Measurements from ENCODE around the gene OBP2A.
"Not testable (repeated sequence)": the region's sequence is repeated elsewhere in the genome, so short reads cannot be mapped to it uniquely, and the experiment has no call there.

OBP2A gene, protein sequence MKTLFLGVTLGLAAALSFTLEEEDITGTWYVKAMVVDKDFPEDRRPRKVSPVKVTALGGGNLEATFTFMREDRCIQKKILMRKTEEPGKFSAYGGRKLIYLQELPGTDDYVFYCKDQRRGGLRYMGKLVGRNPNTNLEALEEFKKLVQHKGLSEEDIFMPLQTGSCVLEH

GRCh38 chr9:135545646-135546176 lies at the start of gene OBP2A:
Gene OBP2A, plus strand, starts transcription at chr9:135546126. Its CDS starts 55 bp downstream, at chr9:135546181.
- not testable (repeated sequence) for H3K4me3 ChIP-seq (replicated peaks in 1 of 2; ENCODE audit: low read depth in 2 of 2, low read length in 2 of 2); DNase-seq (ENCODE audit: low read depth in 2 of 2)

DNA sequence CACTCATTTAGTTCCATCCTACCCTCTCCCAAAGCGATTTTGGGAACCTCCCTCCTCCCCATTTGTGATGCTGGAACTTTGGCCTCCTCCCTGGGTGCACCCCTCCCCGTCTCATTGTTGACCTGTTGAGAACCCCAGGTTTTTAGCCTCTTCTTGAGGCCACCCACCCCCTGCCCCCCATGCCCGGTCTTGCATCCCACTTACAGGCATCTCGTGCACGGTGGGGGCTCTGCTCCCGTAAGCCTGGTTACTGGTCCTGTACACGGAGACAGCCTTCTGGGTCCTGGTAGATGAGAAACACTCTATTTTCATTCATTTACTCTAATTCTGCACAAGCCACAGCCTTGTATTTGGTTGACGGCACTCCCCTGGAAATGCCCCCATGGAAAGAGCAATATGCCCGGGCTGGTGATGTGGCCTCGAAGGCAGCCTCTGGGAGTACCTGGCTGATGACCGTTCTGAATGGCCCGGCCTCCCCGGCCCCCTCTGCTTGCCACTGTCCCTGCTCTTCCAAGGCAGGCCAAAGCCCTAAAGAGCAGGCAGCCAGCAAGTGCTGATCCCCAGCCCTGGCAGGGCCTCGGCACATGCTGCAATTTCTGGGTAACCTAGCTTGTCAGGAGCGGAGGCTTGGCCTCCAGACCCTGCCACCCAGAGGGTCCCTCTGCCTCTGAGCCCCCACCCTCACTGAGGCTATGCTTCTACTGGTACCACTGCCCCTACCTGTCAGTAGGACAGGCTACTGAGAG lies 47.4 kb upstream of the OBP2A start:
- DNase-seq (ENCODE audit: low read depth in 2 of 2): no peak
- TF ChIP-seq CTCF (IDR thresholded peaks at IDR 0.05; ENCODE audit: low read depth, low read length): no peak
- no peak overlapping the region for H3K4me3 ChIP-seq (replicated peaks in 1 of 2; ENCODE audit: low read depth in 2 of 2, low read length in 2 of 2)

DNA sequence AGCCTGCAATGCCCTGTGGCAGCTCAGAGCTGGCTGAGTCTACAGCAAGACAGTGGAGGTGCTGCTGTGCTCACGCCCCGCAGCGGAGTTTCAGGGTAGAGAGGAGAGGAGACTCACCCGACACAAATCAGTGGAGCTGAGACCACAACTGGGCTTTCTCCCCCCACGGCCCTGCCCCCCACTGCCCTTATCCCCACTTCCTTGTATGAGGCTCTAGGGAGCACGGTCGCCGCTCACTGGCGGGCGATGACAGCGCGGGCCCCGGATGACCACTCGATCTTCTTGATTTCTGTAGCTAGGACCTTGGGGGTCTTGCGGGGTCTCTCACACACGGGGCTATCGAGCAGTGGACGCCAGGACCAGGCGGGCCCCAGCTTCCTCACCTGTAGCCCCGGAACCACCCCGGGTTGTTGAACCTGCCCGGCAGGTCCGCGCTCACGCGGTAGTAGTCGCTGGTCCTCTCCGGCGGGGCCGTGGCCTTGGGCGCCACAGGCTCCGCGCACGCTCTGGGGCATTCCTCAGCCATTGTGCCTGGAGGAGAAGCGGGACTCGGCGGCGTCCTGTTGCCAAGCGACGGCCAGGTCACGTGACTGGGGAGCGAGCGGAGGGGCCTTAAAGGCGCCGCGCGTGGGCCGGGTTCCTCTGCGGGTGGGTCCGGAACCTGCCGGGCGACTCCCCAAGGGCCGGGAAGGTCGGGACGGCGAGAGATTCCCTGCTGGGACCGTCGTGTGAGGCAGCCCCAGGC lies 46.4 kb upstream of the OBP2A start:
- H3K4me3 ChIP-seq (replicated peaks in 1 of 2; ENCODE audit: low read depth in 2 of 2, low read length in 2 of 2): peak overlapping the region; percentile 85
- DNase-seq (ENCODE audit: low read depth in 2 of 2): peak; percentile 90 to 93
- no peak for TF ChIP-seq CTCF (IDR thresholded peaks at IDR 0.05; ENCODE audit: low read depth, low read length)

GRCh38 chr9:135500071-135500524 lies 45.8 kb upstream of the OBP2A start:
- no peak for TF ChIP-seq CTCF (IDR thresholded peaks at IDR 0.05; ENCODE audit: low read depth, low read length)
- peak in 1 of 2 donors; percentile 67 for DNase-seq (ENCODE audit: low read depth in 2 of 2)
- peak overlapping the region; percentile 85 for H3K4me3 ChIP-seq (replicated peaks in 1 of 2; ENCODE audit: low read depth in 2 of 2, low read length in 2 of 2)

- peak; percentile 51 for TF ChIP-seq CTCF (IDR thresholded peaks at IDR 0.05; ENCODE audit: low read depth, low read length)
- H3K4me3 ChIP-seq (replicated peaks in 1 of 2; ENCODE audit: low read depth in 2 of 2, low read length in 2 of 2): peak within 1 kb of the TSS; percentile 85
- DNase-seq (ENCODE audit: low read depth in 2 of 2): peak; percentile 84 to 93
Observed at GRCh38 chr9:135500525-135501260, 45.2 kb upstream of the OBP2A start, which contains the start of gene MRPS2. Gene MRPS2, plus strand, starts transcription at chr9:135500682. Its CDS starts 29 bp downstream, at chr9:135500711.

GRCh38 chr9:135501261-135502167 lies 44.4 kb upstream of the OBP2A start:
- TF ChIP-seq CTCF (IDR thresholded peaks at IDR 0.05; ENCODE audit: low read depth, low read length): no peak
- DNase-seq (ENCODE audit: low read depth in 2 of 2): peak in 1 of 2 donors; percentile 62
- H3K4me3 ChIP-seq (replicated peaks in 1 of 2; ENCODE audit: low read depth in 2 of 2, low read length in 2 of 2): peak overlapping the region; percentile 85

All from cardiac fibroblast (primary cell).